ENCODE measurements around the gene AGT.
A peak's percentile ranks its signal among the peaks of the same experiment; 100 is the strongest.
"Not testable (repeated sequence)": the region's sequence is repeated elsewhere in the genome, so short reads cannot be mapped to it uniquely, and the experiment has no call there.

Gene AGT

GRCh38 chr1:230706887-230707731 lies 6.8 kb downstream of the AGT start:
- DNase-seq = no peak

- no peak for DNase-seq
Measured at GRCh38 chr1:230706020-230706699, 7.8 kb downstream of the AGT start.

- no peak for DNase-seq
Measured at GRCh38 chr1:230705289-230706019, 8.5 kb downstream of the AGT start.

GRCh38 chr1:230704830-230705229 lies 9.1 kb downstream of the AGT start:
- no peak for DNase-seq

GRCh38 chr1:230703679-230704385 lies 10.1 kb downstream of the AGT start:
- DNase-seq = no peak

GRCh38 chr1:230702934-230703678 lies 10.8 kb downstream of the AGT start:
- no peak for DNase-seq

- no peak for DNase-seq
Measured at GRCh38 chr1:230701895-230702768, 11.8 kb downstream of the AGT start.

GRCh38 chr1:230701434-230701833 lies 12.5 kb downstream of the AGT start:
- DNase-seq = no peak

- no peak for DNase-seq
Measured at GRCh38 chr1:230700132-230700531, 13.8 kb downstream of the AGT start.

GRCh38 chr1:230699716-230700115 lies 14.2 kb downstream of the AGT start:
- no peak for DNase-seq

- DNase-seq = not testable (repeated sequence)
Measured at GRCh38 chr1:230698964-230699363, 15.0 kb downstream of the AGT start.

GRCh38 chr1:230698130-230698529 lies 15.8 kb downstream of the AGT start:
- DNase-seq = peak in 1 of 2 experiments; percentile 26

- DNase-seq = no peak
Measured at GRCh38 chr1:230696722-230697437, 17.0 kb downstream of the AGT start.

GRCh38 chr1:230696218-230696617 lies 17.7 kb downstream of the AGT start:
- DNase-seq = no peak

- no peak for DNase-seq
Measured at GRCh38 chr1:230694991-230695390, 18.9 kb downstream of the AGT start.

- DNase-seq = no peak
Measured at GRCh38 chr1:230694464-230694863, 19.5 kb downstream of the AGT start.

- no peak for DNase-seq
Measured at GRCh38 chr1:230693777-230694176, 20.1 kb downstream of the AGT start.

GRCh38 chr1:230693221-230693620 lies 20.7 kb downstream of the AGT start:
- DNase-seq = no peak

GRCh38 chr1:230691615-230692014 lies 22.3 kb downstream of the AGT start:
- no peak for DNase-seq

GRCh38 chr1:230690101-230690500 lies 23.8 kb downstream of the AGT start:
- no peak for DNase-seq

- no peak for DNase-seq
Measured at GRCh38 chr1:230686747-230687146, 27.2 kb downstream of the AGT start.

Measured in NCI-H524 (cell line).